AG08396 (cell line): ENCODE results near the gene CNTN4.

Experiments
- DNase-seq: peaks from one replicate; pipeline ENCODE4 v3.0.0; 2012; ENCODE audit warnings: low spot score, mixed read lengths

CNTN4 gene

GRCh38 chr3:2392981-2393380, 294.3 kb downstream of the CNTN4 start:
- DNase-seq = no peak

- DNase-seq = no peak
These were observed 316.4 kb downstream of the CNTN4 start for GRCh38 chr3:2415083-2415482.

- no peak for DNase-seq
These were observed 322.3 kb downstream of the CNTN4 start for GRCh38 chr3:2420919-2421318.

- DNase-seq = no peak
These were observed 324.5 kb downstream of the CNTN4 start for GRCh38 chr3:2423143-2423542.

- no peak for DNase-seq
These were observed 342.9 kb downstream of the CNTN4 start for GRCh38 chr3:2441558-2441957.

GRCh38 chr3:2446146-2446545, 347.5 kb downstream of the CNTN4 start:
- DNase-seq = no peak

GRCh38 chr3:2452249-2452648, 353.6 kb downstream of the CNTN4 start:
- DNase-seq = no peak

GRCh38 chr3:2454865-2455264, 356.2 kb downstream of the CNTN4 start:
- no peak for DNase-seq

GRCh38 chr3:2456788-2457187, 358.1 kb downstream of the CNTN4 start:
- DNase-seq = no peak

- DNase-seq = no peak
These were observed 360.1 kb downstream of the CNTN4 start for GRCh38 chr3:2458816-2459215.

GRCh38 chr3:2465842-2466241, 367.2 kb downstream of the CNTN4 start:
- no peak for DNase-seq

- DNase-seq = no peak
These were observed 370.1 kb downstream of the CNTN4 start for GRCh38 chr3:2468816-2469215.

GRCh38 chr3:2476996-2477395, 378.3 kb downstream of the CNTN4 start:
- DNase-seq = no peak

- DNase-seq = no peak
These were observed 379.0 kb downstream of the CNTN4 start for GRCh38 chr3:2477620-2478019.

GRCh38 chr3:2484162-2485026, 385.7 kb downstream of the CNTN4 start:
- no peak for DNase-seq

- no peak for DNase-seq
These were observed 386.3 kb downstream of the CNTN4 start for GRCh38 chr3:2485027-2485375.

- no peak for DNase-seq
These were observed 397.1 kb downstream of the CNTN4 start for GRCh38 chr3:2495746-2496145.

- no peak for DNase-seq
These were observed 406.2 kb downstream of the CNTN4 start for GRCh38 chr3:2504912-2505311.

GRCh38 chr3:2506776-2507175, 408.1 kb downstream of the CNTN4 start:
- no peak for DNase-seq

- no peak for DNase-seq
These were observed 412.0 kb downstream of the CNTN4 start for GRCh38 chr3:2510591-2511145.

GRCh38 chr3:2511356-2511755, 412.7 kb downstream of the CNTN4 start:
- no peak for DNase-seq

- no peak for DNase-seq
These were observed 414.2 kb downstream of the CNTN4 start for GRCh38 chr3:2512881-2513280.

- DNase-seq = no peak
These were observed 415.3 kb downstream of the CNTN4 start for GRCh38 chr3:2513986-2514385.
